Choroid plexus epithelial cell (primary cell): Measurements from ENCODE around the gene SLC36A1.
A peak's percentile ranks its signal among the peaks of the same experiment; 100 is the strongest.

ENCODE experiments used
- DNase-seq: peaks from one replicate; pipeline ENCODE4 v3.0.0-alpha.2; 2010; ENCODE audit warnings: low read depth
- H3K4me3 ChIP-seq: 2 replicates; pipeline ENCODE4 v1.5.1; 2011; ENCODE audit warnings: low read depth, mild to moderate bottlenecking, control low read depth, low read length, moderate library complexity
- CTCF ChIP-seq: conservative IDR thresholded peaks from 2 replicates; pipeline ENCODE4 v1.5.1; 2011; ENCODE audit warnings: low read depth, mild to moderate bottlenecking, control low read depth, inconsistent platforms, low read length, moderate library complexity

SLC36A1 gene

GRCh38 chr5:151451626-151452520, 4.5 kb downstream of the SLC36A1 start:
- DNase-seq: peak; percentile 43
- no peak overlapping the region for H3K4me3 ChIP-seq

GRCh38 chr5:151454166-151454565, 6.8 kb downstream of the SLC36A1 start:
- H3K4me3 ChIP-seq: no peak overlapping the region
- no peak for DNase-seq
- no peak for TF ChIP-seq CTCF

More at GRCh38 chr5:151451626-151452520, 4.5 kb downstream of the SLC36A1 start:
- no peak for TF ChIP-seq CTCF

GRCh38 chr5:151454889-151455288, 7.5 kb downstream of the SLC36A1 start:
- no peak overlapping the region for H3K4me3 ChIP-seq
- DNase-seq: no peak
- TF ChIP-seq CTCF: no peak

- H3K4me3 ChIP-seq: no peak overlapping the region
These were observed 9.0 kb downstream of the SLC36A1 start for GRCh38 chr5:151456321-151456940.

GRCh38 chr5:151458314-151458713, 10.9 kb downstream of the SLC36A1 start:
- H3K4me3 ChIP-seq: no peak overlapping the region
- DNase-seq: no peak
- TF ChIP-seq CTCF: no peak

More at GRCh38 chr5:151456321-151456940, 9.0 kb downstream of the SLC36A1 start:
- no peak for DNase-seq
- TF ChIP-seq CTCF: no peak

GRCh38 chr5:151459680-151460324, 12.4 kb downstream of the SLC36A1 start:
- TF ChIP-seq CTCF: peak; percentile 53
- H3K4me3 ChIP-seq: no peak overlapping the region
- DNase-seq: peak; percentile 77
